GM13977 (cell line): ENCODE data around the gene DHRS13.
"Not testable (repeated sequence)": the region's sequence is repeated elsewhere in the genome, so short reads cannot be mapped to it uniquely, and the experiment has no call there.

Source experiments
- DNase-seq: peaks from one replicate; pipeline ENCODE4 v3.0.0; 2012; ENCODE audit warnings: low spot score
- in situ Hi-C: fragments of 300-500 bp; cut with MboI; formaldehyde crosslinking; loops from one replicate; pipeline ENCODE4 v1.12.0; 2022; ENCODE audit warnings: low sequenced_read_pairs, low pct_unique_long_range_greater_than_20kb, mixed read lengths, inconsistent platforms; ENCODE audit not compliant: unreplicated experiment
- TF ChIP-seq, protein P1 (sequence below): IDR thresholded peaks from 2 replicates; pipeline ENCODE4 v1.5.1; 2012; ENCODE audit warnings: mild to moderate bottlenecking, control low read depth; ENCODE audit not compliant: insufficient read depth; ENCODE audit errors: extremely low read depth, missing control alignments

DHRS13 gene

DNA sequence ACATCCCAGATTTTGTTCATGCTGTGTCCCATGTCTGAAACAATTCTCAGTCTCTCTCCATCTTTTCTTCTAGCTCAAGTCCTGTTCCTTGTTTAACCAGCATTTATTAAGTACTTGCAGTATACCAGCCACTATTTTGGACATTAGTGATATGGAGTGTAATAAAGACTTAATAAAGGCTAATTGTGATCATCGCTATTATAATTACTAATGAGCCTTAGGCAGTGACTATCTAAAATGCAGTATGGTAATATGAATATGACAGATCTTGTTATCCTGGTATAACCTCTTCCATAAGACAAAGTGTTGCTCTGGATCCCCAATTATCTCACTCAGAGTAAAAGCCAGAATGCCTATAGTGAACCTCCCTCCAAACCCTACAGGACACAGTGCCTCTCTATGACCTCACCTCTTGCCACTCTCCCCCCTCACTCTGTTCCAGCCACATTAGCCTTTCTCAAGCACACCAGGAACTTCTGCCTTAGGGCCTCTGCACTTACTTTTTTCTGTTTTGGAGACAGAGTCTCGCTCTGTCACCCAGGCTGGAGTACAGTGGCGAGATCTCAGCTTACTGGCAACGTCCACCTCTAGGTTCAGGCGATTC lies 3.6 kb downstream of the DHRS13 start:
- no peak for DNase-seq
- in situ Hi-C loops: no loop called here
- TF ChIP-seq, protein P1, sequence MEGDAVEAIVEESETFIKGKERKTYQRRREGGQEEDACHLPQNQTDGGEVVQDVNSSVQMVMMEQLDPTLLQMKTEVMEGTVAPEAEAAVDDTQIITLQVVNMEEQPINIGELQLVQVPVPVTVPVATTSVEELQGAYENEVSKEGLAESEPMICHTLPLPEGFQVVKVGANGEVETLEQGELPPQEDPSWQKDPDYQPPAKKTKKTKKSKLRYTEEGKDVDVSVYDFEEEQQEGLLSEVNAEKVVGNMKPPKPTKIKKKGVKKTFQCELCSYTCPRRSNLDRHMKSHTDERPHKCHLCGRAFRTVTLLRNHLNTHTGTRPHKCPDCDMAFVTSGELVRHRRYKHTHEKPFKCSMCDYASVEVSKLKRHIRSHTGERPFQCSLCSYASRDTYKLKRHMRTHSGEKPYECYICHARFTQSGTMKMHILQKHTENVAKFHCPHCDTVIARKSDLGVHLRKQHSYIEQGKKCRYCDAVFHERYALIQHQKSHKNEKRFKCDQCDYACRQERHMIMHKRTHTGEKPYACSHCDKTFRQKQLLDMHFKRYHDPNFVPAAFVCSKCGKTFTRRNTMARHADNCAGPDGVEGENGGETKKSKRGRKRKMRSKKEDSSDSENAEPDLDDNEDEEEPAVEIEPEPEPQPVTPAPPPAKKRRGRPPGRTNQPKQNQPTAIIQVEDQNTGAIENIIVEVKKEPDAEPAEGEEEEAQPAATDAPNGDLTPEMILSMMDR: no peak

DNA sequence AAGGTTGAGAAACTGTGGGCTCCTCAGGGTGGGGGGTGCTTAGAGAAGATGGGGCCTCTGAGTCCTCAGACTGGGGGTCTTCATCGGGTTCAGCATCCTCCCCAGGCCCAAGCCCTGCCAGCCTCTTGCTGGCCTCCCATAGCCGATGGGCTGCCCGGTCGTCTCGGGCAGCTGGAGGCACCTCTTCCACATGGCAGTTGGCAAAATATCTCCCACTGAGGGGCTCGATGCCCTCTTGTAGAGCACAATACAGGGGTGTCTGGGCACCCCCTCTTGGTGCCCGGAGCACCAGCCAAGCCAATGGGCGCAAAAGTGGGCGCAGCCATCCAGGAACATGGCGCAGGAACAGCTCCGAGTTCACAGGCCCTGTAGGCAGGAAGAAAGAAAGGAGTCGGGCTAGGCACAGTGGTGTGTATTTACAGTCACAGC lies 4.3 kb downstream of the DHRS13 start:
- in situ Hi-C loops: no loop called here
- no peak for DNase-seq
- TF ChIP-seq, protein P1: no peak

DNA sequence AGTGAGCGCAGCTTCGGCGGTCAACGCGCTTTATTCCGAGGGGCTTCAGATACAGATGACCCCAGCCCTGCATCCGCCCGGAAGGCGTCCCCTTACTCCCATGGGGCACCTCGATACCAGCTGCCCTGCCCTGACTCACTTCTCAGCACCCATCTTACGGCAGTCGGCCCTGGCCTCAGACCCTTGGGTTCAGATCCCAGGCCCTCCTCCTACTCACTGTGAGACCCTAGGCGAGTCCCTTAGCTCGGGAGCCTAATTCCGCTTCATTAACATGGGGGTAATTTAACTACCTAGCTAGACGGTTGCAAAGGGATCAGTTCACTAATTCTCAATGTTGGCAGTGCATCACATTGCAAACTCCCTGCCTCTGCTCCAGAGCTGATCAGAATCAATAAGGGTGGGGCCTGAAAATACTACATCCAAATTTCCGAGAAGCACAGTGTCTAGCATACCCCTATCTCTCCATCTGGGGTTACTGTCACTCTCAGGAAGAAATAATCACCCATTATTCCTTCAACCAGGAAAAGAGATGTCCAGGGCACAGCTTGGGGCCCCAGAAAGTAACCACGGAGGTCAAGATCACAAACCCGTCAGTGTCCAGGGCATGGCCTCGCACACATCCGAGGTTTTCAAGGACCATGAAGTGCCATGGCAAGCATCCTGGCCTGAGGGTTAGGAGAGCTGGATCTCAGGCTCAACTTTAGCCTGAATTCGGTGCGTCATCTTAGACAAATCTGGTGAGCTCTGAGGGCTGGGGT lies 4.9 kb downstream of the DHRS13 start:
- in situ Hi-C loops: no loop called here
- TF ChIP-seq, protein P1: no peak
- DNase-seq: no peak

DNA sequence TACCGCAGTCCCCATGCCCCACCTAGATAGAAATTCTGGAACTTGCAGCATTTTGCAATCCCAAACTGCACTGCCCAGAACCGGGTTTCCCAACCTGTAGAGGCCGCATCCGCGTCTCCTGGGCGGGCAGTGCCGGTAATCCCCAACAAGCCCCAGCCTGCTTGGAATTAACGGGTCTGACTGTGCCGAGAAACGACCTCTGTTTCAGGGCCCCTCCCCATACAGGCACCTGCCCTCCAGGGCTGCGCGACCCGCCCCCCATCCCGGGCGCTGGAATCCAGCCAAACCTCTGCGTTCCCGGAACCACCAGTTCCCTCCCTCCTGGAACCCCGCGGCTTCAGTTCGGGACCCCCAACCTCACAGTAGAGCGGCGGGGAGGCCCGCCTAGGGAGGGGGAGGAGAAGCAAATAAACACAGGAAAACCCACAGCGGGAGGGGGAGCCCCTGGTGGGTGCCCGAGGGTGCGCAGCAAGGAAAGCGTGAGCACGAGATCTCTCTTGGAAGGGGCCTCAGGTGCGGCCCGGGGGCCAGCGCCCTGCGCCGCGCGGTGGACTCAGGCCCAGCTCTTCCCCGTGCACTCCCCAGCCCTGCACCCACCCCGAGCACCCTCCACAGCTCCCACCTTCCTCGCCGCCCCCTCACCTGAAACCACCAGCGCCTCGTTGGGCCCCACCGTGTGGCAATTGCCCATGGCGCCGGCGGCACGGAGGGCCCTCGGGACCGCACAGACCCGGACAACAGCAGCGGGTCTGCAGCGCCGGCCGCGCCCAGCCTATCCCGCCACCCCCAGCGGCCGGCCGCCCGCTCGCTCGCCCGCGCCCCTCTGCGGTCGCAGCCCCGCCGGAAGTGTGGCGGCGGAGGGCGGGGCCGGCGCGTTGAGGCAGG lies 5.8 kb downstream of the DHRS13 start, which contains the start of gene FLOT2:
Gene FLOT2, minus strand, starts transcription at position 850 of the 885 bp plus-strand sequence. Its CDS starts 159 bp downstream, at position 691.
- in situ Hi-C loops: no loop called here
- DNase-seq: peak; percentile 68
- TF ChIP-seq, protein P1: peak; percentile 20

DNA sequence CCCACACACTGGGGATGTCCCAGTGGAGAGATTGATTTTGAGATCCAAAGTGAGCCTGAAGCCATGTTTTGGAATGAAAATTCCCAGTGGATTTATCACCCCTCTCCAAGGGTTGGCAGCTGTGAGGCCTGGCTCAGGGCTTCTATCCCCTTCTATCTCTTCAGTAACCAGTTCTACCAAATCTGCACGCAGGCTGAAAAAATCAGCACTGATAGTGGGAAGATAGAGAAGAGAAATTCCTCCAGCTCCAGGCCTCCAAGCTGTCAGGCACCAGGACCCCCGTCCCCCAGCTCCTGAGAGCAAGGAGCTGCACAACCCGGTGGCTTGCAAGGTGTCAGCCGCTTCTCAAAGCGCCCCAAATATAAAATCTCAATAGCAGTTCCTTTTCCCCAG lies 6.4 kb downstream of the DHRS13 start:
- DNase-seq: no peak
- in situ Hi-C loops: no loop called here
- TF ChIP-seq, protein P1: no peak

DNA sequence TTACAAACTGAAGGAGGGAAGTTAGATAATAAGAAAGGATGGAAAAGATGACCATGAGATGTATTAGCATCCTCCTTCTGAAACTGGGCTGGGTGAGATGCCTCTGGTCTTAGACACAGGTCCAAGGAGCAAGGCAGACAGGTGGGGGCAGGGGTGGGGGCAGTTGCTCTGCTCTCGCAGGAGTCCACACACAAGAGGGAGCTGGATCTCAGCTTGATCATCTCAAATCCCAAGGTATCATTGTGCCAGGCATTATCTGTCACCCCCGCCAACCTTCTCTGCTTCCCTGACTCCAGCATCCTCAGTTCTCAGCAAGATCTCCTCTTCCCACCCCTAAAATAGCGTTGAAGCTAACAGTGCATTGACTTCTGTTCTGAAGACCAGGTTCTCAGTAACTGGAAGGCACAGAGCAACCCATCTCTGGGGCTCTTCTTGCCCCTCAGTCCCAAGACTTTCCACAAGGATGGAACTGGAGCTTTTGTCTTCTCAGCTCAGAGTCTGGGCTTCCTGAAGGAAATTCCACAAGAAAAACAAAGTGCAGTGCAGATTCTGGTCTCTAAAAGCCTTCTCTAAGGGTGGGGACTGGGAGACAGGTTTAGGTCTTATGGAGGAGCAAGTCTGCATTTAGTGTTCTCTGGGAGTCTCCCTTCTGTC lies 7.0 kb downstream of the DHRS13 start:
- TF ChIP-seq, protein P1: no peak
- DNase-seq: no peak
- in situ Hi-C loops: no loop called here

DNA sequence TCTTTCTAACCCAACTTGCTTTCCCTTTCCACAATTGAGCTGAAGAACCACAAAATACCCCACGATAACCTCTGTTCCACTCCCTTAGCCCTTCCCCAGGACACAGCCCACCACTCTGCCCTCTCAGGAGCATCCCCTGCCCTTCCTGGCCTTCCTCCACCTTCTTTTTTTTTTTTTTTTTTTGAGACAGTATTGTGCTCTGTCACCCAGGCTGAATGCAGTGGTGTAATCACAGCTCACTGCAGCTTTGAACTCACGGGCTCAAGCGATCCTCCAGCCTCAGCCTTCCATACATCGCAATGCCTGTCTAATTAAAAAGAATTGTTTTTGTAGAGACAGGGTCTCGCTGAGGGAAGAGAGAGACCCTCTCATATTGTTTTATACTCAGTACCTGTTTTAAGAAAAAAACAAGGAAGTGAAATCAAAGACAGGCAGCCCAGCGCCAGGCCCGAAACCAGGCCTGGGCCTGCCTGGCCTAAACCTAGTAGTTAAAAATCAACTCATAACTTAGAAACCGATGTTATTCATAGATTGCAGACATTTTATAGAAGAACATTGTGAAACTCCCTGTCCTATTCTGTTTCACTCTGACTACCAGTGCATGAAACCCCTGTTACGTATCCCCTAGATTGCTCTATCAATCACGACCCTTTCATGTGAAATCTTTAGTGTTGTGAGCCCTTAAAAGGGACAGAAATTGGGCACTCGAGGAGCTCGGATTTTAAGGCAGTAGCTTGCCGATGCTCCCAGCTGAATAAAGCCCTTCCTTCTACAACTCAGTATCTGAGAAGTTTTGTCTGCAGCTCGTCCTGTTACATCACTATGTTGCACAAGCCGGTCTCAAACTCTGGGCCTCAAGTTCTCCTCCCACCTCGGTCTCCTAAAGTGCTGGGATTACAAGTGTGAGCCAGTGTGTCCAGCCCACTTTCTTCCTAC lies 9.4 kb downstream of the DHRS13 start:
- in situ Hi-C loops, DNase-seq: not testable (repeated sequence)
